A172 (cell line): ENCODE data around the gene SF3A1. TPM values are rescaled to one million over a fixed set of nuclear protein-coding genes. Genes with fewer than 3 reads are reported as not detected.
A peak's percentile ranks its signal among the peaks of the same experiment; 100 is the strongest.
"Not testable (repeated sequence)": the region's sequence is repeated elsewhere in the genome, so short reads cannot be mapped to it uniquely, and the experiment has no call there.

Source experiments
- DNase-seq: peaks from one replicate; pipeline ENCODE4 v3.0.0-alpha.2; 2015; ENCODE audit warnings: low spot score
- total RNA-seq: library from RNA; depleted of rRNA; stranded (reverse); fragments of >200 nt; shearing (Covaris generic); gene quantifications from 2 replicates; pipeline ENCODE4 v1.2.3, GENCODE V29; 2014

Gene SF3A1
- total RNA-seq, 1 experiment from 2014 or later, result 39.8 TPM

GRCh38 chr22:30348404-30348803, 8.3 kb downstream of the SF3A1 start:
- DNase-seq, result no peak

- DNase-seq, result no peak
Observed at GRCh38 chr22:30347255-30347892, 9.3 kb downstream of the SF3A1 start.

GRCh38 chr22:30344447-30345200, 12.1 kb downstream of the SF3A1 start:
- no peak for DNase-seq

- DNase-seq, result no peak
Observed at GRCh38 chr22:30340911-30341685, 15.6 kb downstream of the SF3A1 start.

GRCh38 chr22:30338802-30339201, 17.9 kb downstream of the SF3A1 start:
- DNase-seq, result no peak

GRCh38 chr22:30338341-30338740, 18.4 kb downstream of the SF3A1 start:
- DNase-seq, result not testable (repeated sequence)

GRCh38 chr22:30337461-30337778, 19.3 kb downstream of the SF3A1 start:
- no peak for DNase-seq

GRCh38 chr22:30336752-30337460, 19.8 kb downstream of the SF3A1 start:
- no peak for DNase-seq

GRCh38 chr22:30335236-30335635, 21.5 kb downstream of the SF3A1 start:
- DNase-seq, result no peak

GRCh38 chr22:30334646-30335045, 22.0 kb downstream of the SF3A1 start:
- DNase-seq, result no peak

- DNase-seq, result no peak
Observed at GRCh38 chr22:30333707-30334087, 23.0 kb downstream of the SF3A1 start.

- no peak for DNase-seq
Observed at GRCh38 chr22:30332994-30333706, 23.5 kb downstream of the SF3A1 start.

- no peak for DNase-seq
Observed at GRCh38 chr22:30332551-30332950, 24.1 kb downstream of the SF3A1 start.

- DNase-seq, result no peak
Observed at GRCh38 chr22:30328466-30329049, 28.1 kb downstream of the SF3A1 start.

- DNase-seq, result no peak
Observed at GRCh38 chr22:30327864-30328345, 28.8 kb downstream of the SF3A1 start.

- DNase-seq, result peak; percentile 53
Observed at GRCh38 chr22:30326706-30327362, 29.9 kb downstream of the SF3A1 start, which contains the start of gene TBC1D10A. TBC1D10A (minus strand) TSS chr22:30326941; CDS start chr22:30326881, 60 bp downstream.

GRCh38 chr22:30326255-30326705, 30.4 kb downstream of the SF3A1 start:
- DNase-seq, result no peak

GRCh38 chr22:30325724-30326254, 30.9 kb downstream of the SF3A1 start:
- no peak for DNase-seq

GRCh38 chr22:30325065-30325720, 31.5 kb downstream of the SF3A1 start:
- DNase-seq, result peak; percentile 89
